Measurements from ENCODE around the gene DHRSX.
A peak's percentile ranks its signal among the peaks of the same experiment; 100 is the strongest.

The DHRSX gene

GRCh38 chrX:2500803-2501558 lies at the start of gene DHRSX, which contains the start of gene ZBED1:
Gene DHRSX, minus strand, starts transcription at chrX:2500976. Its CDS starts 51 bp downstream, at chrX:2500925.
Gene ZBED1, minus strand, starts transcription at chrX:2500976. Its CDS starts 10,257 bp downstream, at chrX:2490719.
- peaks cover 4% of the 10 kb centered on the region; the same call in 1 of the 2 replicates for H3K36me3 ChIP-seq (ENCODE audit: control insufficient read depth, insufficient read depth, low read length)
- peak within 1 kb of the TSS; percentile 89 for H3K4me3 ChIP-seq (ENCODE audit: low read depth, low read length)
- H3K27me3 ChIP-seq (ENCODE audit: control insufficient read depth, insufficient read depth, low read length) = no peaks in the 10 kb centered on the region
- H3K9me3 ChIP-seq (ENCODE audit: control insufficient read depth, insufficient read depth, low read depth, low read length) = no peaks in the 10 kb centered on the region
- H3K27ac ChIP-seq (ENCODE audit: low read depth, low read length) = peak within 1 kb of the TSS; percentile 93
- H3K4me1 ChIP-seq (ENCODE audit: control insufficient read depth, insufficient read depth, low read length) = peaks cover 20% of the 10 kb centered on the region
- H3K9ac ChIP-seq (ENCODE audit: low read length) = peak within 1 kb of the TSS; percentile 86

GRCh38 chrX:2549876-2550275 lies 49.1 kb upstream of the DHRSX start:
- Histone ChIP-seq H3K9ac (ENCODE audit: low read length) (peak overlapping the region; percentile 0), H3K4me1 (ENCODE audit: control insufficient read depth, insufficient read depth, low read length) (peaks cover 24% of the 10 kb centered on the region), H3K36me3 (ENCODE audit: control insufficient read depth, insufficient read depth, low read length) (no peaks in the 10 kb centered on the region), H3K9me3 (ENCODE audit: control insufficient read depth, insufficient read depth, low read depth, low read length) (peaks cover 17% of the 10 kb centered on the region), H3K4me3 (ENCODE audit: low read depth, low read length) (no peak overlapping the region), H3K27ac (ENCODE audit: low read depth, low read length) (peak overlapping the region; percentile 47), H3K27me3 (ENCODE audit: control insufficient read depth, insufficient read depth, low read length) (no peaks in the 10 kb centered on the region)

GRCh38 chrX:2548711-2549423 lies 48.1 kb upstream of the DHRSX start:
- Histone ChIP-seq H3K4me3 (ENCODE audit: low read depth, low read length) (peak overlapping the region; percentile 9; the same call in 1 of the 2 replicates), H3K9me3 (ENCODE audit: control insufficient read depth, insufficient read depth, low read depth, low read length) (peaks cover 24% of the 10 kb centered on the region), H3K9ac (ENCODE audit: low read length) (no peak overlapping the region), H3K27ac (ENCODE audit: low read depth, low read length) (peak overlapping the region; percentile 78), H3K27me3 (ENCODE audit: control insufficient read depth, insufficient read depth, low read length) (no peaks in the 10 kb centered on the region), H3K4me1 (ENCODE audit: control insufficient read depth, insufficient read depth, low read length) (peaks cover 24% of the 10 kb centered on the region), H3K36me3 (ENCODE audit: control insufficient read depth, insufficient read depth, low read length) (no peaks in the 10 kb centered on the region)

GRCh38 chrX:2547736-2548135 lies 47.0 kb upstream of the DHRSX start:
- H3K36me3 ChIP-seq (ENCODE audit: control insufficient read depth, insufficient read depth, low read length) = no peaks in the 10 kb centered on the region
- peaks cover 24% of the 10 kb centered on the region for H3K4me1 ChIP-seq (ENCODE audit: control insufficient read depth, insufficient read depth, low read length)
- no peaks in the 10 kb centered on the region for H3K27me3 ChIP-seq (ENCODE audit: control insufficient read depth, insufficient read depth, low read length)
- no peak overlapping the region for H3K4me3 ChIP-seq (ENCODE audit: low read depth, low read length)
- H3K9me3 ChIP-seq (ENCODE audit: control insufficient read depth, insufficient read depth, low read depth, low read length) = peaks cover 26% of the 10 kb centered on the region
- H3K27ac ChIP-seq (ENCODE audit: low read depth, low read length) = no peak overlapping the region
- H3K9ac ChIP-seq (ENCODE audit: low read length) = no peak overlapping the region

GRCh38 chrX:2546496-2546895 lies 45.7 kb upstream of the DHRSX start:
- H3K9me3 ChIP-seq (ENCODE audit: control insufficient read depth, insufficient read depth, low read depth, low read length) = peaks cover 26% of the 10 kb centered on the region
- H3K27ac ChIP-seq (ENCODE audit: low read depth, low read length) = no peak overlapping the region
- H3K4me3 ChIP-seq (ENCODE audit: low read depth, low read length) = no peak overlapping the region
- H3K36me3 ChIP-seq (ENCODE audit: control insufficient read depth, insufficient read depth, low read length) = no peaks in the 10 kb centered on the region
- H3K27me3 ChIP-seq (ENCODE audit: control insufficient read depth, insufficient read depth, low read length) = no peaks in the 10 kb centered on the region
- H3K9ac ChIP-seq (ENCODE audit: low read length) = no peak overlapping the region
- H3K4me1 ChIP-seq (ENCODE audit: control insufficient read depth, insufficient read depth, low read length) = peaks cover 24% of the 10 kb centered on the region

- H3K27ac ChIP-seq (ENCODE audit: low read depth, low read length) = no peak overlapping the region
- H3K4me1 ChIP-seq (ENCODE audit: control insufficient read depth, insufficient read depth, low read length) = peaks cover 18% of the 10 kb centered on the region
- no peaks in the 10 kb centered on the region for H3K27me3 ChIP-seq (ENCODE audit: control insufficient read depth, insufficient read depth, low read length)
- no peaks in the 10 kb centered on the region for H3K36me3 ChIP-seq (ENCODE audit: control insufficient read depth, insufficient read depth, low read length)
- no peak overlapping the region for H3K4me3 ChIP-seq (ENCODE audit: low read depth, low read length)
- peaks cover 26% of the 10 kb centered on the region for H3K9me3 ChIP-seq (ENCODE audit: control insufficient read depth, insufficient read depth, low read depth, low read length)
- no peak overlapping the region for H3K9ac ChIP-seq (ENCODE audit: low read length)
Observed at GRCh38 chrX:2545144-2545543, 44.4 kb upstream of the DHRSX start.

- H3K4me3 ChIP-seq (ENCODE audit: low read depth, low read length) = no peak overlapping the region
- no peaks in the 10 kb centered on the region for H3K4me1 ChIP-seq (ENCODE audit: control insufficient read depth, insufficient read depth, low read length)
- no peak overlapping the region for H3K27ac ChIP-seq (ENCODE audit: low read depth, low read length)
- H3K9me3 ChIP-seq (ENCODE audit: control insufficient read depth, insufficient read depth, low read depth, low read length) = peaks cover 26% of the 10 kb centered on the region
- H3K27me3 ChIP-seq (ENCODE audit: control insufficient read depth, insufficient read depth, low read length) = no peaks in the 10 kb centered on the region
- no peaks in the 10 kb centered on the region for H3K36me3 ChIP-seq (ENCODE audit: control insufficient read depth, insufficient read depth, low read length)
- H3K9ac ChIP-seq (ENCODE audit: low read length) = no peak overlapping the region
Observed at GRCh38 chrX:2542826-2543521, 42.2 kb upstream of the DHRSX start.

GRCh38 chrX:2541603-2542002 lies 40.8 kb upstream of the DHRSX start:
- Histone ChIP-seq H3K9ac (ENCODE audit: low read length) (no peak overlapping the region), H3K4me3 (ENCODE audit: low read depth, low read length) (no peak overlapping the region), H3K36me3 (ENCODE audit: control insufficient read depth, insufficient read depth, low read length) (no peaks in the 10 kb centered on the region), H3K4me1 (ENCODE audit: control insufficient read depth, insufficient read depth, low read length) (no peaks in the 10 kb centered on the region), H3K27me3 (ENCODE audit: control insufficient read depth, insufficient read depth, low read length) (no peaks in the 10 kb centered on the region), H3K9me3 (ENCODE audit: control insufficient read depth, insufficient read depth, low read depth, low read length) (peaks cover 22% of the 10 kb centered on the region), H3K27ac (ENCODE audit: low read depth, low read length) (no peak overlapping the region)

GRCh38 chrX:2540426-2540947 lies 39.7 kb upstream of the DHRSX start:
- Histone ChIP-seq H3K36me3 (ENCODE audit: control insufficient read depth, insufficient read depth, low read length) (no peaks in the 10 kb centered on the region), H3K9ac (ENCODE audit: low read length) (no peak overlapping the region), H3K4me1 (ENCODE audit: control insufficient read depth, insufficient read depth, low read length) (no peaks in the 10 kb centered on the region), H3K9me3 (ENCODE audit: control insufficient read depth, insufficient read depth, low read depth, low read length) (peaks cover 11% of the 10 kb centered on the region), H3K27me3 (ENCODE audit: control insufficient read depth, insufficient read depth, low read length) (no peaks in the 10 kb centered on the region), H3K27ac (ENCODE audit: low read depth, low read length) (no peak overlapping the region), H3K4me3 (ENCODE audit: low read depth, low read length) (no peak overlapping the region)

- Histone ChIP-seq H3K27me3 (ENCODE audit: control insufficient read depth, insufficient read depth, low read length) (no peaks in the 10 kb centered on the region), H3K9ac (ENCODE audit: low read length) (no peak overlapping the region), H3K36me3 (ENCODE audit: control insufficient read depth, insufficient read depth, low read length) (no peaks in the 10 kb centered on the region), H3K4me3 (ENCODE audit: low read depth, low read length) (no peak overlapping the region), H3K27ac (ENCODE audit: low read depth, low read length) (no peak overlapping the region), H3K9me3 (ENCODE audit: control insufficient read depth, insufficient read depth, low read depth, low read length) (peaks cover 8% of the 10 kb centered on the region), H3K4me1 (ENCODE audit: control insufficient read depth, insufficient read depth, low read length) (no peaks in the 10 kb centered on the region)
Observed at GRCh38 chrX:2539586-2539985, 38.8 kb upstream of the DHRSX start.

Measured in HUES6 (cell line).